Measurements from ENCODE around the gene IER3IP1. TPM values are rescaled to one million over a fixed set of nuclear protein-coding genes. Genes with fewer than 3 reads are reported as not detected.
A peak's percentile ranks its signal among the peaks of the same experiment; 100 is the strongest.

Gene IER3IP1
- polyA plus RNA-seq, 1 experiment = 11.1 TPM

DNA sequence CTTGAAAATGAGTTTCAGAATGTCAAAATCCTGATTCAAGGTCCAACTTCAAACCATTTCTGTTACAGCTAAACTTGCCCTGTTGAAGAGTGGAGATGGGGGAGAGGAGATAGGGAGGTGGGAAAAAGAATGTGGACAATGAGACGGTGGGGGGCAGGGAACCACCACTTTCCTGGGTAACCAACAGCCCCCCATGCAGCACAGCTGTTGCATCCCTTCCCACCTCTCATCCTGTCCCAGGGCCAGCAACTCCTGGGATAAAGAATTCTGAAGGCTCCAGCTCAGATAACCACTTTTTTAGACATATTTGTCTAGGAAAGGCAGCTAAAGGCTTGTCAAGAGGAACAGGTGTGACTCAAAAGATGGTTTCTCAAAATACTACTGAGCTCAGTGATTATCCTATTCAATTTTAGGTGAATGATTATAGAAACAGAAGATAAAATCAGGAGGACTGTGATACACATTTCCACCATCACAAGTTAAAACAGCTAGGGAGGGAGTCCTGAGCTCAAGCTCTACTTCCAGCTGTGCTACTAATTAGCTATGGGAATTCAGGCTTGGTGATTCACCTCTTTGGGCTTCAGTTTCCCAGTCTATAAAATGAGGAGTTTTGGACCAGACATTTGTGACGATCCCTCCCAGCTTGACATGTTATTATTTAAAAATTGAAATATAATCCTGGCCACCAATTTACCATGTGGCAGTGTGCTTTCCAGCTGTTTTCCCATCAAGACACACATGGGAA, 62.2 kb downstream of the IER3IP1 start:
- CTCF ChIA-PET = interaction anchor here (1.0 kb wide), 1 partner anchor 10 kb away, joined by 5 read pairs; no protein-coding TSS in a partner anchor
- POLR2A ChIA-PET = interaction anchor here (0.5 kb wide), 1 partner anchor 11 kb away, joined by 6 read pairs; no protein-coding TSS in a partner anchor
- Histone ChIP-seq H3K36me3 (ENCODE audit: control insufficient read depth, insufficient read depth, low read length) (peaks cover 8% of the 10 kb centered on the region), H3K4me3 (ENCODE audit: low read depth, low read length) (no peak overlapping the region), H3K27me3 (ENCODE audit: control insufficient read depth, insufficient read depth, low read length) (no peaks in the 10 kb centered on the region)
- TF ChIP-seq, protein P1, sequence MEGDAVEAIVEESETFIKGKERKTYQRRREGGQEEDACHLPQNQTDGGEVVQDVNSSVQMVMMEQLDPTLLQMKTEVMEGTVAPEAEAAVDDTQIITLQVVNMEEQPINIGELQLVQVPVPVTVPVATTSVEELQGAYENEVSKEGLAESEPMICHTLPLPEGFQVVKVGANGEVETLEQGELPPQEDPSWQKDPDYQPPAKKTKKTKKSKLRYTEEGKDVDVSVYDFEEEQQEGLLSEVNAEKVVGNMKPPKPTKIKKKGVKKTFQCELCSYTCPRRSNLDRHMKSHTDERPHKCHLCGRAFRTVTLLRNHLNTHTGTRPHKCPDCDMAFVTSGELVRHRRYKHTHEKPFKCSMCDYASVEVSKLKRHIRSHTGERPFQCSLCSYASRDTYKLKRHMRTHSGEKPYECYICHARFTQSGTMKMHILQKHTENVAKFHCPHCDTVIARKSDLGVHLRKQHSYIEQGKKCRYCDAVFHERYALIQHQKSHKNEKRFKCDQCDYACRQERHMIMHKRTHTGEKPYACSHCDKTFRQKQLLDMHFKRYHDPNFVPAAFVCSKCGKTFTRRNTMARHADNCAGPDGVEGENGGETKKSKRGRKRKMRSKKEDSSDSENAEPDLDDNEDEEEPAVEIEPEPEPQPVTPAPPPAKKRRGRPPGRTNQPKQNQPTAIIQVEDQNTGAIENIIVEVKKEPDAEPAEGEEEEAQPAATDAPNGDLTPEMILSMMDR (IDR thresholded peaks at IDR 0.05; ENCODE audit: insufficient read depth, low read depth, low read length) = no peak
- peak; percentile 48 for DNase-seq (ENCODE audit: low read depth)

DNA sequence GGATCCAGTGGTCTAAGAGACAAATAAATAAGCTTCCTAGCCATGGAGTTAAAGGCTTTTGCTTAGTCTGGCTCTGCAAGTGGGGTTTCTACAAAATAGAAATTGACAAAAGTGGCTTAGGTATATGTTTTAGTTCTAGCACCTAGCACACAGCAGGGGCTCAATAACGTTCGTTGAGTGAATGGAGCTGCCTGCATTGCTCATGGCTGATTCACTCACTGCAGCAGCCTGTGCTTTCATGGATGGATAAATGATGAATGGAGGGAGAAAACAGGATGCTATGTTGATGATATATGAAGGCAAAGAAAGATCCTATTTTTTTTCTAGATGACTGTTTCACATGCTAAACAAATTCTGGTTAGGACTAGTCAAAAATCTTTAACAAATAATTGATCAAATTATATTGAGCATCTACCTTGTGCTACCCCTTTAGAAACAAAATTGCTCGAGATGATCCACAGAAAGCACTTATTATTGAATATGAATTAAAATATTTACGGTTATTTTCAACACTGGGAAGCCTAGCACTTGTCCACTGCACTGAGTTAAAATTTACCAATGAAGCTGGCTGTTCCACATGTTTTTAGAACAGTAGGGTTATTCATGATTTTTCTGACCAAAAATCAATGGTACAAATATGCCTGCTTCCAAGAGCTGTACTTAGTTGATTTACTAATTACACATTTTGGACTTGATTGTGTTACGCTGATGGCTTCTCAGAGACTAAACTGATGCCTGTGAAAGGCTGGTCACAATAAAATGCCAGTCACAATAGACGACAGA, 65.5 kb downstream of the IER3IP1 start:
- ChIA-PET POLR2A (no interaction called here), CTCF (interaction anchor here (1.0 to 2.6 kb wide), 4 partner anchors 9 to 96 kb away, joined by 3 to 7 read pairs (median 6); no protein-coding TSS in a partner anchor)
- no peak for DNase-seq (ENCODE audit: low read depth)

DNA sequence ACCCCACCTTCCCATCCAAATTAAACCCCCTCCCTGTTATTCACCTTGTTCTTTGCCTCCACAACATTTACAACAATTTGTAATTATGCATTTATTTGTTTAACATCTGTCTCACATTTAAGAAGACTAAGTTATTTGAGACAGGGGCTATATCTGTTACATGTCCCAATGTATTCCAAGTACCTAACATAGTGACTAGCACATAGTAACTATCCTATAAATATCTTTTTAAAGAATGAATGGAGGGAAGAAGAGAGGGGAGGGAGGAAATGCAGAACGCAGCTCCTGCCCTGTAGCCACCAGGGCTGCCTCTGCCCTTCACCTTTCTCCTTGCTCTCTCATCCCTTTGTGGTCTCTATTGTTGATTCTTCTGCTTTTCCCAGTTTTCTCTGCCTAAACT, 66.4 kb downstream of the IER3IP1 start:
- no peaks in the 10 kb centered on the region for H3K27me3 ChIP-seq (ENCODE audit: control insufficient read depth, insufficient read depth, low read length)
- ChIA-PET CTCF (interaction anchor here (1.0 to 1.9 kb wide), 2 partner anchors 9 to 10 kb away, joined by 5 to 6 read pairs; no protein-coding TSS in a partner anchor), POLR2A (no interaction called here)
- H3K36me3 ChIP-seq (ENCODE audit: control insufficient read depth, insufficient read depth, low read length) = peaks cover 9% of the 10 kb centered on the region
- DNase-seq (ENCODE audit: low read depth) = no peak
- no peak overlapping the region for H3K4me3 ChIP-seq (ENCODE audit: low read depth, low read length)
- TF ChIP-seq, protein P1 (IDR thresholded peaks at IDR 0.05; ENCODE audit: insufficient read depth, low read depth, low read length) = no peak

More for the DNA sequence above, 65.5 kb downstream of the IER3IP1 start:
- Histone ChIP-seq H3K4me3 (ENCODE audit: low read depth, low read length) (no peak overlapping the region), H3K27me3 (ENCODE audit: control insufficient read depth, insufficient read depth, low read length) (no peaks in the 10 kb centered on the region), H3K36me3 (ENCODE audit: control insufficient read depth, insufficient read depth, low read length) (peaks cover 11% of the 10 kb centered on the region)
- TF ChIP-seq, protein P1 (IDR thresholded peaks at IDR 0.05; ENCODE audit: insufficient read depth, low read depth, low read length) = no peak

DNA sequence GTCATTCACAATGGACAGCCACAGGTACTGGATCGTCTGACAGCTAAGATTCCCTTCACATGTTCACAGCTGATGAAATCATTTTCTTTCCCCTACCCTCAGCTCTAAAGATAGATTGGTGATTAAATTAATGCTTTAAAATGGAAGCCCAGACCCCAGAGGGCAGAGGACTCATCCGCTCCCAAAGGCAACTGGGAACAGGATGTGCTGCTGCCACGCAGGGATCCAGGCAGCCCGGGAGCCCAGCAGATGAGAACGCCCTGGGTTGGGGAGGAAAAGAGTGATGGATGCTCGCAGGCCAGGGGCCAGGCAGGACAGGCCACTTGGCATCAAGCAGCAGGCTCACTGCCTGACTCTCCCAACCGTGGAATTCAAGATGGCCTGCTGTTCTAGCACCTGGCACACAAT, 67.2 kb downstream of the IER3IP1 start:
- DNase-seq (ENCODE audit: low read depth) = no peak
- POLR2A ChIA-PET = no interaction called here
- Histone ChIP-seq H3K36me3 (ENCODE audit: control insufficient read depth, insufficient read depth, low read length) (peaks cover 9% of the 10 kb centered on the region), H3K4me3 (ENCODE audit: low read depth, low read length) (no peak overlapping the region), H3K27me3 (ENCODE audit: control insufficient read depth, insufficient read depth, low read length) (no peaks in the 10 kb centered on the region)
- TF ChIP-seq, protein P1 (IDR thresholded peaks at IDR 0.05; ENCODE audit: insufficient read depth, low read depth, low read length) = no peak
- CTCF ChIA-PET = no interaction called here

DNA sequence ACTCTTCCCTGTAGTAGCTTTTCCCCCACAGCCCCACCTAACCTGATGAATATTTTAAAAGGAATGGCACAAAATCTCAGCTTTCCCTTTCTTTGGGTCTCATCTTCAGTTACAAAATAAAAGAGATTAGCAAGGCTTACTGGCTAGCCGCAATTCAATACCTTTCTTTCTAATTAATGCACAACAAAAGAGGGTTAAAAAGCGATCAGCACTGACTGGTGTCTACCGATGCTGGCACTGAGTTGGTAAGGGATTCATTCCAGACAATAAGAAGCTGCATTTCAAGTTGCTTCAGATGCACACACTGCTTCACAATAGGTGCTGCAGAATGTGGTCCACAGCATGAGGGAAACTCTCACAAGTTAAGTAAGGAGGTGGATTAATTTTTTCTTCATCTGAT, 67.8 kb downstream of the IER3IP1 start:
- H3K4me3 ChIP-seq (ENCODE audit: low read depth, low read length) = no peak overlapping the region
- DNase-seq (ENCODE audit: low read depth) = no peak
- ChIA-PET POLR2A (no interaction called here), CTCF (no interaction called here)
- peaks cover 9% of the 10 kb centered on the region for H3K36me3 ChIP-seq (ENCODE audit: control insufficient read depth, insufficient read depth, low read length)
- TF ChIP-seq, protein P1 (IDR thresholded peaks at IDR 0.05; ENCODE audit: insufficient read depth, low read depth, low read length) = no peak
- H3K27me3 ChIP-seq (ENCODE audit: control insufficient read depth, insufficient read depth, low read length) = no peaks in the 10 kb centered on the region
